Lower leg skin (tissue), 3 donors: ENCODE data around the gene SESN1.

ENCODE experiments used
- POLR2A ChIP-seq, 2 donors: fragments of 450-650 bp; IDR thresholded peaks; one replicate each; pipeline ENCODE4 v1.6.1; 2016 to 2017; ENCODE audit warnings: antibody characterized with exemption in 2 of 2, mild to moderate bottlenecking in 1 of 2, moderate library complexity in 1 of 2
- TF ChIP-seq, protein P1 (sequence below), 3 donors: fragments of 450-650 bp; IDR thresholded peaks; one replicate each; pipeline ENCODE4 v1.5.1; 2016; ENCODE audit warnings: antibody characterized with exemption in 3 of 3, mild to moderate bottlenecking in 3 of 3, moderate library complexity in 2 of 3

- TF ChIP-seq, protein P1, sequence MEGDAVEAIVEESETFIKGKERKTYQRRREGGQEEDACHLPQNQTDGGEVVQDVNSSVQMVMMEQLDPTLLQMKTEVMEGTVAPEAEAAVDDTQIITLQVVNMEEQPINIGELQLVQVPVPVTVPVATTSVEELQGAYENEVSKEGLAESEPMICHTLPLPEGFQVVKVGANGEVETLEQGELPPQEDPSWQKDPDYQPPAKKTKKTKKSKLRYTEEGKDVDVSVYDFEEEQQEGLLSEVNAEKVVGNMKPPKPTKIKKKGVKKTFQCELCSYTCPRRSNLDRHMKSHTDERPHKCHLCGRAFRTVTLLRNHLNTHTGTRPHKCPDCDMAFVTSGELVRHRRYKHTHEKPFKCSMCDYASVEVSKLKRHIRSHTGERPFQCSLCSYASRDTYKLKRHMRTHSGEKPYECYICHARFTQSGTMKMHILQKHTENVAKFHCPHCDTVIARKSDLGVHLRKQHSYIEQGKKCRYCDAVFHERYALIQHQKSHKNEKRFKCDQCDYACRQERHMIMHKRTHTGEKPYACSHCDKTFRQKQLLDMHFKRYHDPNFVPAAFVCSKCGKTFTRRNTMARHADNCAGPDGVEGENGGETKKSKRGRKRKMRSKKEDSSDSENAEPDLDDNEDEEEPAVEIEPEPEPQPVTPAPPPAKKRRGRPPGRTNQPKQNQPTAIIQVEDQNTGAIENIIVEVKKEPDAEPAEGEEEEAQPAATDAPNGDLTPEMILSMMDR (IDR thresholded peaks at IDR 0.05): no peak
- TF ChIP-seq POLR2A (IDR thresholded peaks at IDR 0.05): no peak
Observed at GRCh38 chr6:109050447-109051102, 44.1 kb downstream of the SESN1 start.
